Measurements from ENCODE around the gene NOXO1. TPM values are rescaled to one million over a fixed set of nuclear protein-coding genes. Genes with fewer than 3 reads are reported as not detected.

Gene NOXO1
- total and polyA plus RNA-seq, 11 donors: 0.06 to 0.15 TPM; not detected in 9

DNA sequence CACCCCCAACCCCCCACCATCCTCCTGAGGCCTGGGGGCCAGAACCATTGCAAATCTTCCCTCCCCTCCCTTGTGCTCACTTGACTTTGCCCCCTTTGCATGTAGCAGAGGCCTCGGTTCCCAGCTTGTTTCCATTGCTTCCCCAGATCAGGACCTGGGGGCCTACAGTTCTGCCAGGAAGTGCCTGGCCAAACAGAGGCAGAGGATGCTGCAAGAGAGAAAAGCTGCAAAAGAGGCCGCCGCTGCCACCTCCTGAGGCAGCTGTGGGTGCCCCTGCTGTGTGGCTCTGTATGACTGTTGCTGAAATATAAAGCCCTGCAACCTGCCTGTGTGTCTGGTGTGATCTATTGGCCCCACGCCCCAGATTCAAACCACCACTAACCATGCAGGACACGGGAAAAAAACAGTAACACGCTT lies 19.6 kb downstream of the NOXO1 start:
- peaks cover 7 to 53% (median 37%) of the 10 kb centered on the region in 12 donors for H3K4me1 ChIP-seq
- H3K9me3 ChIP-seq: no peaks in the 10 kb centered on the region
- intact Hi-C loops (cut with DNase I): loop anchor here in 1 of 10 donors (1.0 kb wide), 1 partner anchor 18 kb away; the partner anchor contains the start of gene MSRB1
- peak overlapping the region in 1 of 12 donors; percentile 3 for H3K4me3 ChIP-seq
- peaks cover 0 to 33% (median 31%) of the 10 kb centered on the region in 9 donors for H3K36me3 ChIP-seq
- 60 to 72% (median 66%) methylated on average over 6 of the region's 6 CpGs for WGBS, 4 donors
- DNase-seq (no peak), ATAC-seq (no peak)
- H3K27ac ChIP-seq: no peak overlapping the region
- H3K27me3 ChIP-seq: no peaks in the 10 kb centered on the region
- no peak for TF ChIP-seq POLR2A (IDR thresholded peaks at IDR 0.05)
- TF ChIP-seq, protein P1, sequence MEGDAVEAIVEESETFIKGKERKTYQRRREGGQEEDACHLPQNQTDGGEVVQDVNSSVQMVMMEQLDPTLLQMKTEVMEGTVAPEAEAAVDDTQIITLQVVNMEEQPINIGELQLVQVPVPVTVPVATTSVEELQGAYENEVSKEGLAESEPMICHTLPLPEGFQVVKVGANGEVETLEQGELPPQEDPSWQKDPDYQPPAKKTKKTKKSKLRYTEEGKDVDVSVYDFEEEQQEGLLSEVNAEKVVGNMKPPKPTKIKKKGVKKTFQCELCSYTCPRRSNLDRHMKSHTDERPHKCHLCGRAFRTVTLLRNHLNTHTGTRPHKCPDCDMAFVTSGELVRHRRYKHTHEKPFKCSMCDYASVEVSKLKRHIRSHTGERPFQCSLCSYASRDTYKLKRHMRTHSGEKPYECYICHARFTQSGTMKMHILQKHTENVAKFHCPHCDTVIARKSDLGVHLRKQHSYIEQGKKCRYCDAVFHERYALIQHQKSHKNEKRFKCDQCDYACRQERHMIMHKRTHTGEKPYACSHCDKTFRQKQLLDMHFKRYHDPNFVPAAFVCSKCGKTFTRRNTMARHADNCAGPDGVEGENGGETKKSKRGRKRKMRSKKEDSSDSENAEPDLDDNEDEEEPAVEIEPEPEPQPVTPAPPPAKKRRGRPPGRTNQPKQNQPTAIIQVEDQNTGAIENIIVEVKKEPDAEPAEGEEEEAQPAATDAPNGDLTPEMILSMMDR (IDR thresholded peaks at IDR 0.05): no peak

DNA sequence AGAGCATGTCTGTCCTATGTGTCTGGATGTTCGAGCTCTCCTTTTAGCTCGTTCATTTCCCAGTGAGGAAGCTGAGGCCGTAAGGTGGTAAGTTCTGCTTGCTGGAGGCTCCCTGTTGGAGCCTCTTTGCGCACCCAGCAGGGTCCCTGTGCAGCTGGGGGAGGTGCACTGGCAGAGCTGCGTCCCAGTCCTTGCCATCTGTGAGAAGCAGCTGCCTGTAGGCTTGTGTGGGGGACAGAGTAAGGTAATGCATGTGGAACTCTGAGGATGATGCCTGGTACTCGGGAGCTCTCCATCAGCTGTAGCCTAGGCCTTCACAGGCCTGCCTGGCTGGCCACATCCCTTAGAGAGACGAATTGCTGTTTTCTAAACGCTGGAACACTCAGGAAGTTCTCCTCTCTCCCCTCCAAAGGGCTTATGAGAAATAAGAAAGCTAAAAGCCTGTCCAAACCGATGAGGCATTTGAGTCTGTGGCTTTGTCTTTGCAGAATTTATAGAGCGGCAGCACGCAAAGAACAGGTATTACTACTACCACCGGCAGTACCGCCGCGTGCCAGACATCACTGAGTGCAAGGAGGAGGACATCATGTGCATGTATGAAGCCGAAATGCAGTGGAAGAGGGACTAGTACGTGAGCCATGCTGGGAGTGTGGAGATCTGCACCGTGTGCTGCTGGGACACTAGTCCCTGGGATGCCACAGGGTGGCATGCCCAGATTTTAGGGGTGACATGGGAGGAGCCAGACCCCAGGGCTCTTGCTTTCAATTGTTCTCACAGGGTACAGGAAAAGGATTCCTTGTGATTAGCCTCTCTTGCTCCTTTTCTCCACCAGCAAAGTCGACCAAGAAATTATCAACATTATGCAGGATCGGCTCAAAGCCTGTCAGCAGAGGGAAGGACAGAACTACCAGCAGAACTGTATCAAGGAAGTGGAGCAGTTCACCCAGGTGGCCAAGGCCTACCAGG lies 20.3 kb downstream of the NOXO1 start:
- DNase-seq: no peak
- Histone ChIP-seq H3K36me3 (peaks cover 0 to 33% (median 31%) of the 10 kb centered on the region in 9 donors), H3K4me1 (peaks cover 7 to 51% (median 35%) of the 10 kb centered on the region in 12 donors), H3K9me3 (no peaks in the 10 kb centered on the region), H3K27ac (peak overlapping the region in 9 of 12 donors; percentile 11 to 99 (median 94)), H3K4me3 (peak overlapping the region in 10 of 12 donors; percentile 69 to 100 (median 92)), H3K27me3 (no peaks in the 10 kb centered on the region)
- TF ChIP-seq POLR2A (IDR thresholded peaks at IDR 0.05): no peak
- TF ChIP-seq, protein P1 (IDR thresholded peaks at IDR 0.05): no peak
- 42 to 54% (median 51%) methylated on average over 20 of the region's 20 CpGs for WGBS, 4 donors
- no peak for ATAC-seq
- intact Hi-C loops (cut with DNase I): loop anchor here in 1 of 10 donors (1.0 kb wide), 1 partner anchor 18 kb away; the partner anchor contains the start of gene MSRB1

DNA sequence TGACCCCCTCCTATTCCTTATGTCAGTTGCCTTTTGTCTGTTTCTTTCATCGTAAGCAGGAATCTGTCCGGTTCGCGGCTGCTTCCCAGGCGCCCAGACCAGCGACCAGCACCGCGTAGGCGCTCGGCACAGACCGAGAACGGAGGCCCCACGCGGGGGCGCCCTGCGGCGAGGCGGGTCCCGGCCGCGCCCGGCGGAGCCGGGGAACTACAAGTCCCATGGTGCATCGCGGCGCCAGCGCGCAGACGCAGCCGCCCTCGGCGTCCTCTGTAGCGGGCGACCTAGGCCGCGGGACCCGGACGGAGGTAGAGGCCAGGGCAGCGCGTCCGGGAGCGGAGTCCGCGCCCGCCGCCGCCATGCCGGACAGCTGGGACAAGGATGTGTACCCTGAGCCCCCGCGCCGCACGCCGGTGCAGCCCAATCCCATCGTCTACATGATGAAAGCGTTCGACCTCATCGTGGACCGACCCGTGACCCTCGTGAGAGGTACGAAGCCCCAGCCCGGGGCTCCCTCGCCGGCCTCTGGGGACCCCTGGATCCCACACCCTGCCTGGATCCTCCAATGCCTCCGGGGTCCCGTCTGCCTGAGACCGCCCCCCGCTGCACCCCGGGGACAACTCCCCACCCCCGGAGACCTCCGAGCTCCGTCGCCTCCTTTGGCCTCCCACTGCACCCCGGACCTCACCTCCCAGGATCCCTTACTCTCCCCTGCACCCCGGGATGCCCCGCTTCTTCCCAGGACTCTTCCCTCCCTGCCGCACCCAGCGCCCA lies 21.8 kb downstream of the NOXO1 start, which contains the start of gene NDUFB10:
NDUFB10 (plus strand) TSS at position 270 of the 771 bp plus-strand sequence; CDS start at position 357, 87 bp downstream.
- no peaks in the 10 kb centered on the region for H3K27me3 ChIP-seq
- intact Hi-C loops (cut with DNase I): no loop called here
- peak within 1 kb of the TSS; percentile 87 to 99 (median 94) for H3K27ac ChIP-seq
- H3K4me1 ChIP-seq: peaks cover 7 to 44% (median 29%) of the 10 kb centered on the region in 12 donors
- DNase-seq: peak; percentile 94 to 98 (median 96)
- H3K4me3 ChIP-seq: peak within 1 kb of the TSS; percentile 68 to 100 (median 90)
- no peaks in the 10 kb centered on the region for H3K9me3 ChIP-seq
- H3K36me3 ChIP-seq: peaks cover 0 to 33% (median 31%) of the 10 kb centered on the region in 9 donors
- TF ChIP-seq POLR2A (IDR thresholded peaks at IDR 0.05): peak; percentile 89 to 99
- TF ChIP-seq, protein P1 (IDR thresholded peaks at IDR 0.05): peak; percentile 50 to 92 (median 76)
- ATAC-seq: peak; percentile 77 to 91 (median 90)
- 0 to 1% (median 1%) methylated on average over 42 to 79 of the region's 79 CpGs for WGBS, 4 donors

All from heart left ventricle (tissue), 16 donors.